IPS-20b (cell line): ENCODE data around the gene CLASP1.
"Not testable (repeated sequence)": the region's sequence is repeated elsewhere in the genome, so short reads cannot be mapped to it uniquely, and the experiment has no call there.

Experiments used
- H3K27ac ChIP-seq: one replicate; pipeline ENCODE4 v1.5.1; 2013; ENCODE audit warnings: low read length
- H3K27me3 ChIP-seq: 2 replicates; pipeline ENCODE4 v1.6.1; 2013; ENCODE audit warnings: mild to moderate bottlenecking, low read length, inconsistent platforms; ENCODE audit not compliant: insufficient read depth
- H3K36me3 ChIP-seq: 2 replicates; pipeline ENCODE4 v1.6.1; 2013; ENCODE audit warnings: low read depth, mild to moderate bottlenecking, inconsistent platforms, low read length, moderate library complexity; ENCODE audit not compliant: insufficient read depth
- H3K4me1 ChIP-seq: 2 replicates; pipeline ENCODE4 v1.6.1; 2013; ENCODE audit warnings: mild to moderate bottlenecking, control low read depth, inconsistent platforms, low read length, moderate library complexity; ENCODE audit not compliant: insufficient read depth
- H3K4me3 ChIP-seq: 2 replicates; pipeline ENCODE4 v1.5.1; 2013; ENCODE audit warnings: mild to moderate bottlenecking, low read length, inconsistent platforms
- H3K9ac ChIP-seq: 2 replicates; pipeline ENCODE4 v1.6.1; 2013; ENCODE audit warnings: low read depth, mild to moderate bottlenecking, inconsistent platforms, low read length, moderate library complexity
- H3K9me3 ChIP-seq: 2 replicates; pipeline ENCODE4 v1.6.1; 2013; ENCODE audit warnings: mild to moderate bottlenecking, low read depth, low read length, inconsistent platforms; ENCODE audit not compliant: insufficient read depth

The CLASP1 gene

GRCh38 chr2:121639846-121640245 lies 9.4 kb downstream of the CLASP1 start:
- not testable (repeated sequence) for H3K27ac ChIP-seq, H3K27me3 ChIP-seq, H3K9me3 ChIP-seq, H3K36me3 ChIP-seq, H3K9ac ChIP-seq, H3K4me1 ChIP-seq, H3K4me3 ChIP-seq

GRCh38 chr2:121638333-121638732 lies 10.9 kb downstream of the CLASP1 start:
- H3K27ac ChIP-seq: no peak overlapping the region
- peaks cover 4% of the 10 kb centered on the region for H3K36me3 ChIP-seq
- no peak overlapping the region for H3K4me3 ChIP-seq
- H3K27me3 ChIP-seq: no peaks in the 10 kb centered on the region
- peaks cover 7% of the 10 kb centered on the region for H3K9me3 ChIP-seq
- no peak overlapping the region for H3K9ac ChIP-seq
- H3K4me1 ChIP-seq: no peaks in the 10 kb centered on the region

- H3K27ac ChIP-seq: no peak overlapping the region
These were observed 13.9 kb downstream of the CLASP1 start for GRCh38 chr2:121635371-121635770.

DNA sequence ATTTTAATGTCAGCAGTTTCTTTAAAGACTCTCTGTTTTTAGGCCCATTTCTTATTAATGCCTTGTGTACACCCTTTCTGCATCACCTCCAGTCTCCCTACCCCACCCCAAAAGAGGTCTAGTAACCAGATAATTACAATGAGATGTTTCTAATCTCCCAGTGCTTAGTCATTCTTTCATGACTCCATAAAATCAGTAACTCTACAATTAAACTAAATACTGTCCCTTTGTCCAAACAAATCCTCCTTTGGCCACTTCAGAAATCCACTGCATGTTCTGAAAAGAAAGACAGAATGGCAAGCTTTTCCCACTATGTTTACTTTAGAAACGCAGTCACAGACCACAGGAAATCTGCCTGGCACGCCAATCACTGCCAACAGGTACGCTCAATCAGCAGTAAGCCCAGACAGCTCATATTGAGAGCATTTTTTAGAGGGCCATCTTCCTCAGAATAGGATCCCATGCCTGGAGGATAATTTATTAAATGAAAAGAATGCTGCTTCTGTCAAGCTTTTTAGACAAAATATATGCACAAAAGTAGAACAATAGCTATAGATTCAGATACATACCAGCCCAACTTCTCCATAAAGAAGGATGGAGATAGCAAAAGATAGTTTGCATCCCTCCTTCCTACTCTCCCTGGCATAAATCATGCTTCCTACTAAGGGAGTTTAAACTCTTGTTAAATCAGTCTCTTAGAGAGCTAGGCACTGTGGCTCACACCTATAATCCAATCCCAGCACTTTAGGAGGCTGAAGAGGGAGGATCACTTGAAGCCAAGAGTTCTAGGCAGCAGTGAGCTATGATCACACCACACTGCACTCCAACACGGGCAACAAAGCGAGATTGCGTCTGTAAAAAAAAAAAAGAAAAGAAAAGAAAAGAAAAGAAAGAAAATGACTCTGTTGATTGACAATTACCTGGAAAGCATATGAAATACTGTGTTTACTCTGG lies 14.6 kb downstream of the CLASP1 start:
- Histone ChIP-seq H3K4me1 (no peaks in the 10 kb centered on the region), H3K27ac (no peak overlapping the region), H3K4me3 (no peak overlapping the region), H3K36me3 (peaks cover 4% of the 10 kb centered on the region), H3K9me3 (peaks cover 7% of the 10 kb centered on the region), H3K27me3 (no peaks in the 10 kb centered on the region), H3K9ac (no peak overlapping the region)

More at GRCh38 chr2:121635371-121635770, 13.9 kb downstream of the CLASP1 start:
- Histone ChIP-seq H3K27me3 (no peaks in the 10 kb centered on the region), H3K36me3 (peaks cover 4% of the 10 kb centered on the region), H3K9ac (no peak overlapping the region), H3K9me3 (peaks cover 7% of the 10 kb centered on the region), H3K4me3 (no peak overlapping the region), H3K4me1 (no peaks in the 10 kb centered on the region)

- Histone ChIP-seq H3K27me3 (no peaks in the 10 kb centered on the region), H3K9ac (no peak overlapping the region), H3K27ac (no peak overlapping the region), H3K4me1 (no peaks in the 10 kb centered on the region), H3K36me3 (no peaks in the 10 kb centered on the region), H3K4me3 (no peak overlapping the region), H3K9me3 (peaks cover 4% of the 10 kb centered on the region; the same call in 1 of the 2 replicates)
These were observed 15.8 kb downstream of the CLASP1 start for GRCh38 chr2:121633463-121633862.

DNA sequence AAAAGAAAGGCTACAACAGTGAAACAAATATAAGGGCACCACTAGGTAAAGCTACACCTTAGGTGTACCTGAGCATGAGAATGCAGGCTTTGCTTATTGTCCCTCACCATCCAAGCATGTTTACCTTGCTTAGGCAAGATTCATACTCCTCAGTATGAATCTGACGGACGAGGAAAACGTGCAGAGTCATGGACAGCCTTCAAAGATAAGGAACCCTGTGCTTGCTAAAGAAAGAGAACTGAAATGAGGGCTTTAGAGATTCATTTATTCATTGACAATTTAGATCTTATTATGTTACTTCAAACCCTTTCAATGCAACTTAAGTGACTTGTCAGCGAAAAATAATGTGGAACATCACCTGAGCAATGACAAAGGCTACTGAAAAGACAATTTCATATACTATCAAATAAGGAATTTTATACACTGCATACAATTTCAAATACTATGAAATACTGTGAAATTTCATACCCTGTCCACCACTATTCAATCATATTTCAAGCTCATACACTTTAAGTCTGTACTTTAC lies 21.7 kb downstream of the CLASP1 start:
- no peak overlapping the region for H3K9ac ChIP-seq
- H3K4me1 ChIP-seq: no peaks in the 10 kb centered on the region
- no peak overlapping the region for H3K4me3 ChIP-seq
- H3K27ac ChIP-seq: no peak overlapping the region
- no peaks in the 10 kb centered on the region for H3K9me3 ChIP-seq
- H3K27me3 ChIP-seq: no peaks in the 10 kb centered on the region
- H3K36me3 ChIP-seq: no peaks in the 10 kb centered on the region

DNA sequence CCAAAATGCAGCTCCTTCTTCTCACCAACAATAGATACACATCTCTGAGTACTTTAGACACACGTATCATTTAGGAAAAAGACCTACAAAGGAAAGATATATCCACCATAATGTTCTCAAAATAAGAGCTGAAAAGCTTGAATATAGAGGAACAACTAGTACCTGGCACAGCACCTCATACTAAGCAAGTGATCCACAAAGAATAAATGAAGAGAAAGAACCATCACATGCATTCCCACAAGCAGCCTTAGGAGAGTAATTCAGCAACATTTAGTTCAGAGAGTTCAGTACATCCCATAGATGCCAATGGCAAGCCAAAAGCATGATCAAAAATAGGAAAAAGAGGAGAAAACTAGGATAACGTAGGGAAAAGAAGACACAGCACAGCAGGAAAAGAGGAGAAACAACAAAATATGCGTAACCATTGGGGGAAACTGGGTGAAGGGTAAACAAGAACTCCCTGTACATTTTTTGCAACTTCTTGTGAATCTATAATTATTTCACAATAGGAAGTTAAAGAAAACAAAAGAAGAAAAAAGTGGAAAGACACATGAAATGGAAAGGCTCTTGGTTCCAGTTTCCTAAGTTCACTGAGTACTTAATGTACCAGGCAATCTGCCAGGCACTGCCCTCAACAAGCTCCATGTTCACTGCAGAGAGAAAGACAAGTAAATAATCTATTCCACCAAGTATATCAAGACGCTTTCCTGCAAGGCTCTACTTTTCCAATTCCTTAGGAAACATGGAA lies 22.3 kb downstream of the CLASP1 start:
- no peak overlapping the region for H3K27ac ChIP-seq
- H3K36me3 ChIP-seq: no peaks in the 10 kb centered on the region
- no peaks in the 10 kb centered on the region for H3K9me3 ChIP-seq
- no peak overlapping the region for H3K9ac ChIP-seq
- no peak overlapping the region for H3K4me3 ChIP-seq
- no peaks in the 10 kb centered on the region for H3K27me3 ChIP-seq
- H3K4me1 ChIP-seq: no peaks in the 10 kb centered on the region

- H3K27me3 ChIP-seq: no peaks in the 10 kb centered on the region
- no peak overlapping the region for H3K27ac ChIP-seq
- no peak overlapping the region for H3K4me3 ChIP-seq
These were observed 23.3 kb downstream of the CLASP1 start for GRCh38 chr2:121625953-121626352.

DNA sequence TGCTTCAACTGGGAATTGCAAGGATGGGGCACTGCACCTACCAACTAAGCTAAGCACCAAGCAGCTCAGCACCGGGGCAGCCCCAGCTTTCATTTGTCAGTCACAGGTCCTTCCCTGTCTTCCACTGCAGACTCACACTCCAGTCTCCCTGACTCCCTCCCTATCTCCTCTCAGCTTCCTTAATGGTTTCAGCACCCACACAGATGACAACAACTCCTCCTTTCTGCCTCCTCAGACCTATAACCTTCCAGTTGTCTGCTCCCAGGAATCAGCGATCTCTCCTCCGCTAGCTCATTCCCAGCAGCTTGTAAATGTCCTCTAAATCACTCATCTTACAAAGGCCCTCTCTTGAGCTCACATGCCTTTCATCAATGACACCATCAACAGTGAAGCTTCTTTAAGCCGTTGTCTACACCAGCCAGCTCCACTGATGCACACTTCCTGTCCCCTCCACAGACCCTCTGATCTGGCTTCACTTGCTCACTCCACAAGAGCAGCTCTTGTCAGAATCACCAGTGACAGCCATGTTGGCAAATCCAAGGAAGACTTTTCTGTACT lies 32.1 kb downstream of the CLASP1 start:
- no peak overlapping the region for H3K9ac ChIP-seq
- H3K4me3 ChIP-seq: no peak overlapping the region
- no peaks in the 10 kb centered on the region for H3K9me3 ChIP-seq
- H3K4me1 ChIP-seq: 0 out of 2 replicates have a peak, but pooled peaks cover 3% of the 10 kb centered on the region
- H3K27me3 ChIP-seq: no peaks in the 10 kb centered on the region
- no peak overlapping the region for H3K27ac ChIP-seq
- no peaks in the 10 kb centered on the region for H3K36me3 ChIP-seq

More at GRCh38 chr2:121625953-121626352, 23.3 kb downstream of the CLASP1 start:
- Histone ChIP-seq H3K36me3 (no peaks in the 10 kb centered on the region), H3K4me1 (no peaks in the 10 kb centered on the region), H3K9me3 (no peaks in the 10 kb centered on the region), H3K9ac (no peak overlapping the region)

GRCh38 chr2:121613774-121614173 lies 35.5 kb downstream of the CLASP1 start:
- Histone ChIP-seq H3K4me1 (0 out of 2 replicates have a peak, but pooled peaks cover 3% of the 10 kb centered on the region), H3K9me3 (no peaks in the 10 kb centered on the region), H3K36me3 (no peaks in the 10 kb centered on the region), H3K9ac (no peak overlapping the region), H3K27ac (no peak overlapping the region), H3K27me3 (no peaks in the 10 kb centered on the region), H3K4me3 (no peak overlapping the region)

GRCh38 chr2:121613152-121613551 lies 36.1 kb downstream of the CLASP1 start:
- Histone ChIP-seq H3K27ac (no peak overlapping the region), H3K9ac (no peak overlapping the region), H3K27me3 (no peaks in the 10 kb centered on the region), H3K9me3 (no peaks in the 10 kb centered on the region), H3K4me1 (0 out of 2 replicates have a peak, but pooled peaks cover 3% of the 10 kb centered on the region), H3K36me3 (no peaks in the 10 kb centered on the region), H3K4me3 (no peak overlapping the region)
